Neural cell (in vitro differentiated cells): ENCODE results near the gene RNF213.

Experiments
- CTCF ChIP-seq: fragments of 450-650 bp; IDR thresholded peaks from 2 replicates; pipeline ENCODE4 v1.5.1; 2014; ENCODE audit warnings: antibody characterized with exemption, mild to moderate bottlenecking, moderate library complexity; ENCODE audit not compliant: poor library complexity, severe bottlenecking
- EP300 ChIP-seq: fragments of 450-650 bp; conservative IDR thresholded peaks from 2 replicates; pipeline ENCODE4 v1.6.1; 2014; ENCODE audit warnings: antibody characterized with exemption, mild to moderate bottlenecking, moderate library complexity; ENCODE audit not compliant: poor library complexity, severe bottlenecking
- EZH2 ChIP-seq: fragments of 200-600, 300-800 bp; shearing (Covaris generic), sonication (generic); IDR thresholded peaks from 2 replicates; pipeline ENCODE4 v1.6.1; 2014; ENCODE audit warnings: antibody characterized with exemption, low read length, borderline replicate concordance, mild to moderate bottlenecking; ENCODE audit not compliant: insufficient read depth, poor library complexity, severe bottlenecking
- POLR2AphosphoS5 ChIP-seq: IDR thresholded peaks from 2 replicates; pipeline ENCODE4 v1.6.1; 2012
- RAD21 ChIP-seq: fragments of 450-650 bp; conservative IDR thresholded peaks from 2 replicates; pipeline ENCODE4 v1.6.1; 2014; ENCODE audit warnings: antibody characterized with exemption, mild to moderate bottlenecking, moderate library complexity

- TF ChIP-seq CTCF (no peak), POLR2AphosphoS5 (no peak), EP300 (no peak), EZH2 (no peak), RAD21 (no peak)
These were observed at the start of gene RNF213 for GRCh38 chr17:80260791-80261158.
